CD4-positive, alpha-beta T cell treated with Interleukin-12 subunit alpha and Interleukin-12 subunit beta, for 1 hour (primary cell): ENCODE results near the gene ZNF180.
A peak's percentile ranks its signal among the peaks of the same experiment; 100 is the strongest.
"Not testable (repeated sequence)": the region's sequence is repeated elsewhere in the genome, so short reads cannot be mapped to it uniquely, and the experiment has no call there.

Source experiments
- DNase-seq: peaks from one replicate; pipeline ENCODE4 v3.0.0-alpha.2; 2020

Gene ZNF180

DNA sequence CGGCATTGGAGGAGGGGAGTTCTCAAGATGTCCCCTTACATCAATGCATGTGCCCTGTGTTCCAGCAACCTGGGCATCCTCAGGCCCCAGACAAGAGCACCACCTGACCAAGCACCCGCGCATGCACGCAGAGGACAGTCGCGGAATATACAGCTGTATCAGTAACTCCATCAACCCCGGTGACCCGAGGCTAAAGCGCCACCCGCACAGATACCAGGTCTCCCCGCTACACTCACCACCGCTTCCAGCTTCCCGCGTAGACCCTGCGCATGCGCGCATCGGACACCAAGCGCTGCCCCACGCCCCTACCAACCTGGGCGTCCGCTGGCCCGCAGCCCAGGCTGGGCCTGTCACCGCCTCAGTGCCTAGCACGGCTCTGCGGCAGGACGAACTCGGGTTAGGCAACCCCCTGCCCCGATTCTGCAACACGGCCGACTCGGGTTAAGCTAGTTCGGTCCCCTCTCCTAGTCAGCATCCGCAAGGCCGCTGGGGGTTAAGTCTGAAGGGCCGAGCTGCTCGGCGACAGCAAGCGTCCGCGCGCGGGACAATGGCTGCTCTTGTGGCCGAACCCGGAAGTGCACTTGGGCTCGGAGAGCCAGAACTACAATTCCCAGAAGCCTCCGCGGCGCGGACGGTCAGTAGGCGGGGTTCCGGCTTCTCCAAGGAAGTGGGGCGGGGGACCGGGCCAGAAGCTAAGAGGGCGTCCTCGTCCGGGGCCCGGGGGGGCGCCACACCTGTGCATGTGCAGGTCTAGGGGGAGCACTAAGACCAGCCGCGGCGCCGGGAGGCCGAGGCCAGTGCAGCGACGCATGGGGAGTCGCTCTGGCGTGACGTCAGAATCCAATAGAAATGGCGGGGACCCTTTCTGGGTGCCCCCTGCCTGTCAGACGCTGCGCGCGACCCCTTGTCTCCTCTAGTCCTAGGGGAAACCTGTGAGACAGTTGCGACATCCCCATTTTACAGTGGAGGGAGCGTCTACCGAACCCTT is at the start of gene ZNF180:
Gene ZNF180, minus strand, starts transcription at position 561 of the 988 bp plus-strand sequence. CDS start 3,188 bp downstream, outside the sequence.
- peak; percentile 96 for DNase-seq

DNA sequence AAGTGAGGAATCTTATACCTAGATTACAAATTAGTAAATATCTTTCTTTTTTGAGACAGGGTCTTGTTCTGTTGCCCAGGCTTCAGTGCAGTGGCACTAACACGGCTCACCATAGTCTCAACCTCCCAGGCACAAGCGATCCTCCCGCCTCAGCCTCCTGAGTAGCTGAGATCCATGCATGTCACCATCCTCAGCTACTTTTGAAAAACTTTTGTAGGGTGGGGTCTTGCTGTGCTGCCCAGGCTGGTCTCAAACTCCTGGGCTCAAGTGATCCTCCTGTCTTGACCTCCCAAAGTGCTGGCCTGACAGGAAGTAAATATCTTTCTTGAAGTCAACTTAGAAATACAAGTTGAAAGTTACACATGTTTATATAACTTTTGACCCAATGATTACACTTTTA is 49.2 kb upstream of the ZNF180 start:
- no peak for DNase-seq

DNA sequence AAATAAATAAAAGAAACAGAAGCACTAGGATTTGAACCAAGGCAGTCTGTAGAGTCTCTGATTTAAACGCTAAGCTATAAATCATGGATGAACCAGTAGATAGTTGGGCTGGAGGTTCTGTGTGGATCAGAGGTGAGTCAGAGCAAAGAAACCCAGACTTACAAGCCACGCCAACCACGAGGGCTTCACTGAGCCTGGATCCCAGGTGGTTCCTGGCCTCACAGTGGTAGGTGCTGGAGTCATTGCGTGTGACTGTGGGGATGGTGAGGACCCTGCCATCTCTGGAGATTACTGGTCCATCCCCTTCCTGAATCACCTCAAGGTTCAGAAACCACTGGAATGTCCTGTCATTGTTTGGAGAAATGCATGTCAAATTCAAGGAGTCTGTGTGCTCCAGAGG is 48.4 kb upstream of the ZNF180 start:
- no peak for DNase-seq

DNA sequence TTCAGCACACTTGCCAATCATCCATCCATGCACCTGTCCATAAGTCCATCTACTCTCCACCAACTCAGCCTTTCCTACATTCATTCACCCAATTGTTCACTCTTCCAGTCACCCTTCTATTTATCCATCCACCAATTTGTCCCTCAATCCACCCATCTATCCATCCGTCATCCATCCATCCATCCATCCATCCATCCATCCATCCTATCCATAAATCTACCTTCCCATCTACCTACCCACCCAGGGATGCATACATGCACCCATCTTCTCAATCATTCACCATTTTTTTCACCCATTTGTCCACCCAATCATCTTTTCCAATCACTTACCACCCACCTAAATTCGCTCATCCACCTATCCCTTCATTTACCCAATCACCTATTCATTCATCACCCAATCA is 43.7 kb upstream of the ZNF180 start:
- no peak for DNase-seq

DNA sequence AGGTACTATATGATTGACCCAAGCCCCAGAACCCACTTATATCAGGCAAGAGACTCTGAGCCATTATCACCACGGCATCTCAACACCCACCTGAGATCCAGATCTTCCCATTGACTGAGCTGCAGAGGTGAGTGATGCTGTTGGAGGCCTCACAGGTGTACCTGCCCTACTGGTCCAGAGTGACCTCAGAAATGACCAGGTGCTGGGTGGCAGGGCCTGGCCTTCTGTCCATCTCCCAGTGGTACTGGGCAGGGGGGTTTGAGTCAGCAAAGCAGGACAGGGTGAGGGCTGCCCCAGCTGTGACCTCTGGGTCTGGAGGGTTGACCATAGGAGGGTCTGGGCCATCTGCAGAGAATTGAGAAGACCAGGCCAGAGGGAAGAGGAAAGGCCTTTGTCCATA is 42.3 kb upstream of the ZNF180 start:
- no peak for DNase-seq

DNA sequence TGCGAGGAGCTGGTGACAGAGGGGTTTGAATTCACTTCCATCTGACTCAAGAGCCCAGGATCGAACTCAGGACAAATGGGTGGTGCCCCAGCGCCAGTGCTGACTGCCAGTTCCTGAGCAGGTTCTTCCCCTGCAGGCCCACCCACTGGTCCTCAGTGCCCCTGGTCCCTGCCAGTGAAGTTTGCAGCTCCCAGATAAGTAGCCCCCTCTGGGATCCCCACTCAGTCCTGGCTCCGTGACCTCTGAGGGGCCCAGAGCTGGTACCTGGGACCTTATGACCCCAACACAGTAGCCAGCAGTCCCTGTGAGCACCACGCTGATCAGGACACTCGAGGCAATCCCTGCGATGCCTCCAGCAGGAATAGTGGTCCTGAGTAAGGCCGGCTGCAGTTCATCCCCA is 40.4 kb upstream of the ZNF180 start:
- no peak for DNase-seq

DNA sequence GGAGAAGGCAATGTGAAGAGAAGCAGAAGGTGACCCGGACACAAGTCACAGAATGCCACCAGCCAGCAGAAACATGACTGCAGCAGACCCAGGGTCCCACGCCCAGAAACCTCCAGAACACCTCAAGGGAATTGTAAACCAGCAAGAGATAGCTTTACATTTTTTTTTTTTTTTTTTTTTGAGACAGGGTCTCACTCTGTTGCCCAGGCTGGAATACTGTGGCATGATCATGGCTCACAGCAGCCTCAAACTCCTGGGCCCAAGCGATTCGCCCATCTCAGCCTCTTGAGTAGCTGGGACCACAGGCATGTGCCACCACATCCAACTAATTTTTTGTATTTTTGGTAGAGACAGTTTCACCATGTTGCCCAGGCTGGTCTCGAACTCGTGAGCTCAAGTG is 39.7 kb upstream of the ZNF180 start:
- no peak for DNase-seq

DNA sequence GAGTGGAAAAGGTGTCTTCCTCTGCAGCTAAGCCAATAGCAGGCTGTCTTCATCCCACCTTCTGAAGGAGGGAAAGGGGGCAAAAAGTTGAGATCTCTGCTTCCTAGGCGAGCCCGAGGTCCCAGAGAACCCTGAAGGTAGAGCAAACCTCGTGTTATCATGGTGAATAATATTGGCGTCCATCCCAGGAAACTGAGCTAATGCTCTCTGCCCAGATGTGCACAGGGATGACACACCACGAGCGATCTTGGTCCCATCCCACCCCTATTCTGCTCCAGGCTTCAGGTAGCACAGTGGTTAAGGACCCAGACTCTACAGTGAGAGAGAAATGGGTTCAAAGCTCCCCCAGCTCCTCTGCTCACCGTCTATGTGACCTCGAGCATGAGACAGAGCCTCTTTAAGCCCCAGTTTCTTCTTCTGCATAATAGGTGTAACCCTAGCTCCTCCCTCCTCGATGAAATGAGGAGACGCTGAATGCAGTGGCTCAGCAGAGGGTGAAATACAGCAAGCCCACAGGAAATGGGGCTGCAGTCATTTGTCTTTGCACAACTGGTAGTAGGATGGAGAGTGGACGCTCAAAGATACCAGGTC is 39.0 kb upstream of the ZNF180 start:
- DNase-seq, result no peak

DNA sequence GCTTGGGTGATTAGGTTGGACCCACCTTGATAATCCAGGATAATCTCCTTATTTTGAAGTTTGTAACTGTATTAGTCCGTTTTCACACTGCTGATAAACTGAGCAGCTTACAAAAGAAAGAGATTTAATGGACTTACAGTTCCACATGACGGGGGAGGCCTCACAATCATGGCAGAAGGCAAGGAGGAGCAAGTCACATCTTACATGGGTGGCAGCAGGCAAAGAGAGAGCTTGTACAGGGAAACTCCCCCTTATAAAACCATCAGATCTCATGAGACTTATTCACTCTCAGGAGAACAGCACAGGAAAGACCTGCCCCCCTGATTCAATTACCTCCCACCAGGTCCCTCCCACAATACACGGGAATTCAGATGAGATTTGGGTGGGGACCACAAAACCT is 35.0 kb upstream of the ZNF180 start:
- DNase-seq, result not testable (repeated sequence)

DNA sequence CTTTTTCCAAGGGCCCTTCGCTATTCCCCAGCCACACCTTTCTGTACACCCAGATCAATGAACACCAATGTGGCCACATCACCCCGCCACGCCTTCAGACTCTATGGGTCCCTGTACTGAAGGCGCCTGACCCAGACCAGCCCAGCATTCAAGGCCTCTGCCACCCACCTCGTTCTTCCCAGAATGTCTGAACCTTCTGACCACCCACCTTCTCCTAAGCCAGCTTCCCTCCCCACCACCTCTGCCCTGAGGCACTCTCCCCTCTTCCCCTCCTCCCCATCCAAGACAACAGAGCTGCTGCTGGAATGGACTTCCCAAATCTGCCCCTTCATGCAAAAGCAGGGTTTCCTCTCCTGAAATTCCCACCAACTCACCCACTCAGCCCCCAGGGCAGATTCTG is 32.5 kb upstream of the ZNF180 start:
- no peak for DNase-seq

GRCh38 chr19:44530777-44531176 is 30.5 kb upstream of the ZNF180 start:
- DNase-seq, result no peak

GRCh38 chr19:44529536-44529935 is 29.2 kb upstream of the ZNF180 start, which contains the start of gene CEACAM20:
Gene CEACAM20 (minus strand): TSS chr19:44529675. CDS start chr19:44529509, 166 bp downstream.
- DNase-seq, result no peak

DNA sequence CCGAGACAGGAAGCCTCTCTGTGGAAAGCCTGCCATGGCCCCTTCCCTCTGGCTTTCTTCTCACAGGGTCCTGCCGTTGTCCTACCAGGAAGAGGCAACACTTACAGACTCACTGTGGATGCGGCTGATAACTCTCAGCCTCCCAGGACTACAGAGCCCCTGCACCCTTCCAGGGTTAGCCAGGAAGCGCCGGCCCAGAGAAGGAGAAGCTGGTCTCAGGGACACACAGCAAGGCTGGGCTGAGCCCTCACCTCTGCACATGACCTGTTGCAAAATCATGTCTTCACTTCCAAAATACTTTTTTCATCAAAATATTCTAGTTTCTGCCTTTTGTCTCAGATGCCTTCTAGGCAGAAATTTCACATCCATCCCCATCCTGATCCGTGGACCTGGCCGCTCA is 27.2 kb upstream of the ZNF180 start:
- DNase-seq, result no peak

- no peak for DNase-seq
Measured at GRCh38 chr19:44525721-44526430, 25.6 kb upstream of the ZNF180 start.

DNA sequence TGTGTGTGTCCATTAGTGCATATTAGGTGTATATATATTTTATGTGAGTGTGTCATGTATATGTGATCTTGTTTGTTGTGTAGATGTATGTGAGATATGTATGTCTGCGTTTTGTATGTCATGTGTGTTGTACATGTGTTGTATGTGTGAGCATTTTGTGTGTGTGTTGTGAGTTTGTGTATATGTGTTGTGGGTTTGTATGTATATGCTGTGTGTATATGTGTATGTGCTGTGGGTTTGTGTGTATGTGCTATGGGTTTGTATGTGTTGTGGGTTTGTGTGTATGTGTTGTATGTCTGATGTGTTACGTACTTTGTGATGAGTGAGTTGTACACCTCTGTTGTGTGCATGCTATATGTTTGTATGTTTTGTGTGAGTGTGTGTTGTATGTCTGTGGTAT is 21.0 kb upstream of the ZNF180 start:
- DNase-seq, result no peak

DNA sequence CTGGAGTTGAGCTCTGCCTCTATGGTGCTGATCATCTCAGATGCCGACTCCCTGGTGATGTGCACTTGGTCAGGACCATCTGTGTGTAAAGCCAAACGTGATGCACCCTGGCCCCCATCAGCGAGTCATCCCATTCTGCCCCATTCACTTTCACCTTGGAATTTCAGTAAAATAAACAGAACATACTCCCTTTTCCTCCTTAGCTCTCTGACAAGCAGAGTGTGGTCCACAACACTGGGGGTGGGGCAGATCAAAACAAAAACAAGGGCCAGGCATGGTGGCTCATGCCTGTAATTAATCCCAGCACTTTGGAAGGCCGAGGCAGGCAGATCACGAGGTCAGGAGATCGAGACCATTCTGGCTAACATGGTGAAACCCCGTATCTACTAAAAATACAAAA is 16.8 kb upstream of the ZNF180 start:
- DNase-seq, result no peak

DNA sequence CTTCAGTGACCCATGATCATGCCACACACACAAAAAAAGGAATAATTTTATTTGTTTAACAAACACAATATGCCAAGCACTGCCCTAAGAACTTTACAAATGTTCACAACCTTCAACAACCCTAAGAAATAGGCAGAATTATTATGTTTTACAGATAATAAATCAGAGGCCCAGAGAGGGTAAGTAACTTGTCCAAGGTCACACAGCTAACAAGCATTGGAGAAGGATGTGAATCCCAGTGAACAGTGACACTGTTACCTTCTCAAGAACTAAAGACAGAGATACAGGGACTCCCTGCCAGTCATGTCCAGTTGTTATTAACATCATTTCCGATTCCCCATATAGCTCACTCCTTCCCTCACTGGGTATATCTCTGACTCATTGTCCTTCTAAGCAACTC is 15.6 kb upstream of the ZNF180 start:
- no peak for DNase-seq

GRCh38 chr19:44515031-44515430 is 14.7 kb upstream of the ZNF180 start:
- DNase-seq, result no peak

DNA sequence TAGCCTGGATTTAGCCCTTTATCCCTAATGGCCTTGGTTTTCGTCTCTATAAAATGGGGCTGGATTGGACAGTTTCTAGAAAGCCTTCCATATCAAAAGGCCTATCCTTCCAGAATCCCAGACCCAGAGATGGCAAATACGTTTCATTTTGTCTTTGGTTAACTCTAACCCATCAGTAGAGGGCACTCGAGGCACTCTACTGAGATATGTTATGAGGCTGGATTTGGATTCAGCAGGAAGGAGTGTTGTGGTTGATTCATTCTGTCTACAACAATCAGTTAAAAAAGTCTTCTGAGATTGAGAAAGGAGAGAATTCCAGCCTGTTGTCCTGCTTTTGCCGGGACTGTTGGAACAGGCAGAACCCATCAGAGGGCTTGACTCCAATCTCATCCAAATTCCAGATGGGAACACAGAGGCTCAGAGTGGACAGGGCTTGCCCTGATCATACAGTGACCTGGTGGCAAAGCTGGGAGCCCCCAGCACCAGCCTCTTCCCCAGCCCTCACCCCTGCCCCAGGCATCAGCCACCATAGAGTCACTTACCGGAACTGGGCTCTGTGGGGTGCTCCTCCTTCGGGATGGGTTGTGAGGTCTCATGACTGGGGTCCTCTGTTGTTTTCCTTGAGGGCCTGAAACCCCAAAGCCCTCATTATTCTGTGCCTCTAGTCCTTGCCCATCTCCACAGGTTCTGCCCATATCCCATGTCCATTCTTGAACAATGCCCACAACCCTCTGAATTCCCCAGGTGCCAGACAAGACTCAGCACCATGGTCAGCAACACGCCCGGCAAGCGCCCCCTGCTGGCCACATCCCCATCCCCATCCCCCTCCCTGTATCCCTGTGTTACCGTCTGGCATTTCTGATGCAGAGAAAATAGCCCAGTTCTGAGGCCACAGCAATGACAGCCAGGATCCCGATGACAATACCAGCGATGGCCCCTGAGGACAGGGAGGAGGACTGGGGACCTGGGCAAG is 12.3 kb upstream of the ZNF180 start:
- no peak for DNase-seq

DNA sequence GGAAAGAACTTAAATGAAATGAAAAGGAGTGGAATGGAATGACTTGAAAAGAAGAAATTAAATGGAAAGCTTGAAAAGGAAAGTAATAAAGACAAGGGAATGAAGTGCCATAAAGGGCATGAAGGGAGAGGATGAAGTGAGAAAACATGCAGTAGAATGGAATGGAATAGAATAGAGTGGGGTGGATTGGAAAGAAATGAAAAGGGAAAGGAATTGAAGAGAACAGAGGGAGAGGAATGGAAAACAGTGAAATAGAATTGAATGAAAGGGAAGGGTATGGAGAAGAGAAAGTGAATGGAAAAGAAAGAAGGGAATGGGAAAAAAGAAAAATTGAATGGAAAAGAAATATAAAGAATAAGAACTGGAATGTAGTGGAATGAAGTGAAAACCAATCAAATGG is 9.2 kb upstream of the ZNF180 start:
- no peak for DNase-seq

- DNase-seq, result no peak
Measured at GRCh38 chr19:44499559-44499958, 763 bp downstream of the ZNF180 start.

GRCh38 chr19:44498988-44499387 is 1.3 kb downstream of the ZNF180 start:
- no peak for DNase-seq
